Activated T-helper 1 cell treated with Interleukin-2 at 50 U/mL for 16 hours (primary cell): ENCODE measurements around the gene GSN.

Experiments used
- DNase-seq: peaks from one replicate; pipeline ENCODE4 v3.0.0-alpha.2; 2020; ENCODE audit warnings: low read depth

Gene GSN

DNA sequence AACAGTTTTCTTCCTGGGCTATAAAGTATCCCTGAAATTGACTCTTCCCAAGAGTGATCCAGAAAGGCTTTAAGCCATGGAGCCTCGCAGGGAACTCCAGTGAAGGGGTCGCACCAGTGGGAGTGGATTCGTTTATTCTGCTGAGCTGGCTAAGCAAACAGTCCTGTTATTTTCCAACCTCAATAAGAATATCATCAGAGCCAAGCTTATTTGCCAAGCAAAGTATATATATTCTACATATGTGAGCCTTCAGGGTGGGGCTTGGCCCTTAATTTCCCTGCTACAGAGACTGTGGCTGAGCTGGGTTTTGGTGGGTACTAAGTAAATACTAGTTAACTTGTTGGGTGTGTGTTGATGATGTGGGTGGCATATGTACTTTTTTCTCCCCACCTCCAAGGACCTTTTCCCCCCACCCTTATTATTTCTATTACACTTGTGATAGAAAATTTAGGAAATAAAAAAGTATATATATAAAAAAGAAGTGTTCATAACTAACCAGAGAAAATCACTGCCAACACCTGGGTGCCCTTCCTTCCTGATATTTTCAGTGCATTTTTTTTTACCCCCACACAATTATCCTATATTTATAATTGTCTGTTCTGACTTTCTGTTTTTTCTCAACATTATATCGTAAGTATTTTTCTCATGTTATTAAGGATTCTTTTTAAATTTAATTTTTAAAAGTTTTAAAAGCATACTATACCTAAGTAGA lies 5.3 kb downstream of the GSN start:
- DNase-seq: no peak

- no peak for DNase-seq
Measured at GRCh38 chr9:121274851-121275250, 6.9 kb downstream of the GSN start.

DNA sequence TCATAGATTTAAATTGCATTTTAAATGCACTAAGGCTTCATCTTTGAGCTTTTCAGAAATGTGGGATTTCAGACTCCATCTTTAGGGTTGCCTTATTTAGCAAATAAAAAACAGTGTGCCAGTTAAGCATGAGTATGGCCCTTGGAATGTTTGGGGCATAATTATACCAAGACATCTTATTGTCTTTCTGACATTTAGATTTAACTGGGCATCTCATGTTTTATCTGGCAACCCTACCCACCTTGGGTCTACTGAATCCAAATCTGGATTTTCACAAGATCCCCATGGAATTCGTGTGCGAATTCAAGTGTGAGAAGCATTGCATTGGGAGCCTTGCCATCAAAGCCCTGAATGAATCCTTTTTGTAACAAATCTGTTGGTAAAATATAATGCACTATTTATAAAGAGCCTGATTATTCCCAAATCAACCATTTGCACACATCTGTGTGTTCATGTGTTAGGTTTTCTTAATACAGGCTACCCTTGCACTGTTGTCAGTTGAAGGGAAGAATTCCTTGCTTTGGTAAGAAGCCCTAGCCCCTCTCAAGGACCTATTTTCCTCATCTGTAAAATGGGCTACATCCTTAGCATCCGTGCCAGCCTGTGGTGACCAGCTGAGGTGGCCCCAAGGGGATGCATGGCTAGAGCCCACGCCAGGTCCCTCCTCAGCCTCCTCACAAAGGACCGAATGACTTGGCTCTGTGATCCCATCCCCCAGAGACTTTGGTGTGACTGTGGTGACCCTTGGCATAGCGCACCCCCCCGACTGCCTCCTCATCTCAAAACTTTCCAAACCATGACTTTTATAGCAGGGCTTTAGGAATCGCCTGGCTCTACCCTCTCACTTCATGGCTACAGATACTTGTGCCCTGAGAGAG lies 8.1 kb downstream of the GSN start:
- no peak for DNase-seq

GRCh38 chr9:121277026-121277425 lies 9.1 kb downstream of the GSN start:
- no peak for DNase-seq

- no peak for DNase-seq
Measured at GRCh38 chr9:121277518-121278295, 9.7 kb downstream of the GSN start.

DNA sequence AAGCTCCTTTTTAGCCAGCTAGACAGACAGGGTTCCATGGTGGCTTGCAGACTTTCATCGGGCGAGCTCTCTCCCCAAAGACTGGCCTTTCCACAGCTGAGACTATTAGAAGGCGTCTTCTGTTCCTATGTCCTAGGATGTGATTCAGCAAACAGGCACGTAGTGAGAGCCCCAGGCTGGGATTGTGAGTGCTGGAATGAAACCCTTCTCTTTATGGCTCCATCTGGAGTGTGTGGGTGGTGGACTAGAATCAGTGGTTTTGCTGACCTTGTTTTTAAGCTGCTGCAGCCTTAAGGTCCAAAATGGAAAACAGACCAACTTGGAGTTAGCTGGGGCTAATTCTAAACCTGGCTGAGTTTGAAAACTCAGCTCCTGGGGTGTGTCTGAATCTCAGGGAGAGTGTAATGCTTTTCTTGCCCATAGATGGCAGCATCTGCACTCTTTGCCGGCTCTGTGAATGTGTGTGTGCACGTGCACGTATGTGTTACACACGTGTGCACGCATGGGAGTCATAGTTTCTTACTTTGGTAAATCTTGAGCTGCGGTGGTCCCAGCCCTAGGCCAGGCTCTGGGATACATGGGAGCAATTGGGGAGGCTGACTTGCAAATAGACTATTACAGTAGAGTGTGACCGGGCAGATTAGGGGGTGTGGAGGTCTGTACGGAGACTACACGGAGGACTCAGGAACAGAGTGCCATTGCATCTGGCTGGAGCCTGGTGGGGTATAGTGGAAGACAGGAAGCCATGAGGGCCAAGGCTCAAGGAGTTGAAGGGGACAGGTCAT lies 10.7 kb downstream of the GSN start:
- no peak for DNase-seq

- no peak for DNase-seq
Measured at GRCh38 chr9:121279776-121280388, 11.9 kb downstream of the GSN start.

GRCh38 chr9:121280715-121281613 lies 13.0 kb downstream of the GSN start:
- no peak for DNase-seq

- DNase-seq: no peak
Measured at GRCh38 chr9:121281614-121282276, 13.8 kb downstream of the GSN start.

- DNase-seq: no peak
Measured at GRCh38 chr9:121282277-121283079, 14.5 kb downstream of the GSN start.

DNA sequence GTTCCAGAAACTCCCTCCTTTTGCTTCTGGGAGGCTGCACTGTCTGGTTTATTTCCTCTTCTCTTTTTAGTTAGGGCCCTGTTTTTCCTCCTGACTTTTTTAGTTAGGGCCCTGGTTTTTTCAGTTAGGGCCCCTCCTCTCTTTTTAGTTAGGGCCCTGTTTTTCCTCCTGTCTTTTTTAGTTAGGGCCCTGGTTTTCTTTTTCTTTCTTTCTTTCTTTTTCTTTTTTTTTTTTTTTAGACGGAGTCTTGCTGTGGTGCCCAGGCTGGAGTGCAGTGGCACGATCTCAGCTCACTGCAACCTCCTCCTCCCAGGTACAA lies 15.1 kb downstream of the GSN start:
- no peak for DNase-seq

DNA sequence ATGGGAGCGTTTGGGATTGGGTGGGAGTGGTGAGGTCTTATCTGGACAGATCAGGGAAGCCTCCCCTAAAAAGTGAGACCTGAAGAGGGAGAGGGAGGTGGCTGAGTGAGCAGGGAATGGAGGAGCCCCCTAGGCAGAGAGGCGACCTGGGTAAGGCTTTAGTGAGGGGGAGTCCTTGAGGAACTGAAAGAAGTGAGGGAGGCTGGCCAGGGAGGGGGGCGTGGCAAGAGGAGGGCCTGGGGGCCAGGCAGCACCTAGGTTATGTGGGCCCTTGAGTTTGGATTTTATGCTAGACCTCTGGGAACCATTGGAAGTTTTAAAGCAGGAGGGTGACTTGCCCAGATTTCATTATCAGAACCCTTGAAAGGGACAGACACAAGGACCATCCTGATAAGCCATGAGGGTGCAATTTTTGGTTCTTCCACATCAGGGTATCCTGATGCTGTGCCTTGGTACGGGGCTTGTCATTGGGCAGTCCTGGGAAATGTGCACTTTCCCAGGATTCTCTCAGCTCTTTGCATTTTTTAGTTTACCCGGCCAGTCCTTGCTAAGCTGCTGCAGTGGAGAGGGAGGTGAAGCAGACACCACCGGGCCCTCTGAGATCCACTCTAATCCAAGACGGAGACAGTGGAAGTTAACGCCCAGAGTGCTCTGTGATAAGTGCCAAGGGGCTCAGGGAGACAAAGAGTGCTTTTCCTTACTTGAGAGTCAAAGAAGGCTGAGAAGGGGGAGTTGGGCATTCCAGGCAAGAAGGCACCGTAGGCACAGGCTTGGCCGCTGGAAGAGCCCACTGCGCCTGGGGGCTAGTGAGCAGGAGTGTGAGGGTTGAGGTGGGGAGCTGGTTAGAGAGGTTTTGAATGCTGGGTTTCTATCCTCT lies 16.1 kb downstream of the GSN start:
- no peak for DNase-seq

DNA sequence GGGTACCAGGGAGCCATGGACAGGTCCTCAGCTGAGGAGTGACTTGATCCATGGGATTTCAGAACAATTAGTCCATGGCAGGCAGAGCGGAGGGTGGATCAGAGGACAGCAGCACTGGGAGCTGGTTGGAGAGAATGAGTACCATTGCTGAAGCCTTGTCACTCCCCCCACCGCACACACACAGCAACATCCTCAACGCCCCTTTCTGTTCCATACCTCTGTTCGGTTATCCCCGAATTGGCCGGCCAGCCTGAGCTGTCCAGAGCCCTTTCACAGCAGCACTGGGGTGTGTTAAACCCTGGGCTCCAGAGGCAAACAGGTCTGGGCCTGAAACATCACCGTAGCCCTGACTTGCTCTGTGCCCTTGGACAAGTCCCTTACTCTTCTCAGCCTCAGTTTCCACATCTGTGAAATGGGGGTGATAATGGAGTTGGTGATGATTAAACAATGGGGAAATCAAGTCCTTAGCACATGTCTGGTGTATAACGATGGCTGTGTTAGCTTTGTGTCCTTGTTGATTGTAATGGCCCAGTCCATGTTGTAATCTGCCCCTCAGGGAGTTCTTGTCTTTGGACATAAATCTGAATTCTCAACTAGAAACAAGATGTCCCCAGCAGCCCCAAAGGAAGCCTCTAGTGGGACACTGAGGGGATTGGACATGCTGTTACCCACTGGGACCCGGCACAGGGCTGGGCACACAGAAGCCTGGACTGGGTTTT lies 16.9 kb downstream of the GSN start:
- DNase-seq: no peak

GRCh38 chr9:121285835-121286687 lies 18.1 kb downstream of the GSN start:
- no peak for DNase-seq

GRCh38 chr9:121286688-121286972 lies 18.7 kb downstream of the GSN start:
- no peak for DNase-seq

GRCh38 chr9:121286973-121287741 lies 19.2 kb downstream of the GSN start:
- no peak for DNase-seq
